Testis (tissue), 3 donors: ENCODE data around the gene DCBLD2. TPM values are rescaled to one million over a fixed set of nuclear protein-coding genes. Genes with fewer than 3 reads are reported as not detected.
"Not testable (repeated sequence)": the region's sequence is repeated elsewhere in the genome, so short reads cannot be mapped to it uniquely, and the experiment has no call there.

Experiments used
- DNase-seq: peaks from one replicate; pipeline ENCODE4 v3.0.0-alpha.2; 2019
- H3K27ac ChIP-seq, 2 donors: fragments of 200-600 bp; sonication (generic); one replicate each; pipeline ENCODE4 v1.5.1; 2019
- H3K27me3 ChIP-seq: fragments of 200-600 bp; sonication (generic); one replicate; pipeline ENCODE4 v1.5.1; 2019
- H3K36me3 ChIP-seq: fragments of 200-600 bp; sonication (generic); one replicate; pipeline ENCODE4 v1.5.1; 2017; ENCODE audit warnings: low read depth; ENCODE audit errors: missing control alignments
- H3K4me1 ChIP-seq: fragments of 200-600 bp; sonication (generic); one replicate; pipeline ENCODE4 v1.5.1; 2019
- H3K4me3 ChIP-seq, 2 donors: fragments of 200-600 bp; sonication (generic); one replicate each; pipeline ENCODE4 v1.5.1; 2017 to 2019
- H3K9me3 ChIP-seq: fragments of 200-600 bp; sonication (generic); one replicate; pipeline ENCODE4 v1.5.1; 2017
- CTCF ChIP-seq, 3 experiments: fragments of 450-650 bp in 2 of 3; fragments of 200-600 bp in 1 of 3; sonication (generic) in 1 of 3; IDR thresholded peaks; one replicate each; pipeline ENCODE4 v1.5.1; 2016 to 2019; ENCODE audit warnings: antibody characterized with exemption in 3 of 3, mild to moderate bottlenecking in 2 of 3, moderate library complexity in 1 of 3
- POLR2A ChIP-seq: fragments of 450-650 bp; IDR thresholded peaks from one replicate; pipeline ENCODE4 v1.6.1; 2017; ENCODE audit warnings: antibody characterized with exemption, mild to moderate bottlenecking, moderate library complexity
- WGBS, 2 donors: methylation state at CpG; one replicate each; pipeline ENCODE4 v1.1.5; 2018; 5-methylcytosine and 5-hydroxymethylcytosine counted together
- intact Hi-C: fragments of 100-400 bp; cut with DNase I; formaldehyde crosslinking; loops from one replicate; pipeline ENCODE4 v1.15.1; 2023; ENCODE audit warnings: low total_unique reads
- polyA plus RNA-seq: library from polyadenylated mRNA; stranded (reverse); fragments of 350-450 nt; fragmentation: Illumina TruSeq; extraction: RNeasy Lipid Tissue Mini Kit (QIAGEN cat#74804); gene quantifications from one replicate; pipeline ENCODE4 v1.2.3, GENCODE V29; 2014; ENCODE audit warnings: low read depth, low replicate concordance; ENCODE audit not compliant: insufficient read depth
- total RNA-seq, 2 donors: library from RNA; depleted of rRNA; stranded (reverse); fragments of >200 nt; gene quantifications; one replicate each; pipeline ENCODE4 v1.2.3, GENCODE V29; 2016

DCBLD2 gene
- total and polyA plus RNA-seq, 3 donors from 2014 or later = 48.5 to 211 (median 161) TPM

GRCh38 chr3:98839846-98840245, 61.6 kb downstream of the DCBLD2 start:
- H3K4me1 ChIP-seq = no peaks in the 10 kb centered on the region
- no peaks in the 10 kb centered on the region for H3K9me3 ChIP-seq
- no peak for DNase-seq
- no peaks in the 10 kb centered on the region for H3K36me3 ChIP-seq
- H3K27ac ChIP-seq = no peak overlapping the region
- WGBS, 2 donors = 88 to 90% methylated on average over 3 of the region's 3 CpGs
- no peaks in the 10 kb centered on the region for H3K27me3 ChIP-seq
- no peak overlapping the region for H3K4me3 ChIP-seq
- intact Hi-C loops = no loop called here
- TF ChIP-seq CTCF (IDR thresholded peaks at IDR 0.05) (no peak), POLR2A (no peak)

- 92 to 94% methylated on average over 5 of the region's 5 CpGs for WGBS, 2 donors
- H3K27ac ChIP-seq, H3K36me3 ChIP-seq, intact Hi-C loops, H3K4me1 ChIP-seq, DNase-seq, H3K4me3 ChIP-seq, H3K9me3 ChIP-seq, H3K27me3 ChIP-seq: not testable (repeated sequence)
These were observed 70.4 kb downstream of the DCBLD2 start for GRCh38 chr3:98831060-98831459.

GRCh38 chr3:98829246-98829832, 72.2 kb downstream of the DCBLD2 start:
- Histone ChIP-seq H3K4me1 (no peaks in the 10 kb centered on the region), H3K36me3 (no peaks in the 10 kb centered on the region), H3K4me3 (no peak overlapping the region), H3K27me3 (no peaks in the 10 kb centered on the region), H3K9me3 (no peaks in the 10 kb centered on the region), H3K27ac (no peak overlapping the region)
- intact Hi-C loops = no loop called here
- WGBS, 2 donors = 96 to 100% methylated on average over 1 of the region's 1 CpG
- TF ChIP-seq CTCF (IDR thresholded peaks at IDR 0.05) (no peak), POLR2A (no peak)
- no peak for DNase-seq

GRCh38 chr3:98827221-98827920, 74.1 kb downstream of the DCBLD2 start:
- 33 to 41% methylated on average over 1 of the region's 1 CpG for WGBS, 2 donors
- H3K4me3 ChIP-seq = no peak overlapping the region
- DNase-seq = no peak
- TF ChIP-seq CTCF (IDR thresholded peaks at IDR 0.05) (no peak), POLR2A (no peak)
- intact Hi-C loops = no loop called here
- no peaks in the 10 kb centered on the region for H3K9me3 ChIP-seq
- no peaks in the 10 kb centered on the region for H3K27me3 ChIP-seq
- no peak overlapping the region for H3K27ac ChIP-seq
- no peaks in the 10 kb centered on the region for H3K36me3 ChIP-seq
- no peaks in the 10 kb centered on the region for H3K4me1 ChIP-seq

- Histone ChIP-seq H3K9me3 (no peaks in the 10 kb centered on the region), H3K27ac (no peak overlapping the region), H3K36me3 (no peaks in the 10 kb centered on the region), H3K4me3 (no peak overlapping the region), H3K4me1 (no peaks in the 10 kb centered on the region), H3K27me3 (no peaks in the 10 kb centered on the region)
- TF ChIP-seq CTCF (IDR thresholded peaks at IDR 0.05) (no peak), POLR2A (no peak)
- WGBS, 2 donors = 74 to 84% methylated on average over 3 of the region's 3 CpGs
- no peak for DNase-seq
- intact Hi-C loops = no loop called here
These were observed 75.4 kb downstream of the DCBLD2 start for GRCh38 chr3:98826126-98826525.
